Measurements from ENCODE around the gene COL1A1. TPM values are rescaled to one million over a fixed set of nuclear protein-coding genes. Genes with fewer than 3 reads are reported as not detected.

Gene COL1A1
- total and polyA plus RNA-seq, 2 of the 13 experiments (the other 11 are each of a cell fraction or from before 2014, with no cell fraction given): 0.05 TPM; not detected in 1

- TF ChIP-seq ZNF710 (CRISPR knock-in tag; IDR thresholded peaks at IDR 0.05; ENCODE audit: borderline replicate concordance) (peak; percentile 65; the same call in 1 of the 2 replicates), THAP7 (CRISPR knock-in tag; IDR thresholded peaks at IDR 0.05) (0 out of 2 replicates have a peak, but pooled peaks have one; percentile 43), ZNF580 (CRISPR knock-in tag; IDR thresholded peaks at IDR 0.05; ENCODE audit: borderline replicate concordance, low read depth) (no peak), FOXK1 (CRISPR knock-in tag; IDR thresholded peaks at IDR 0.05; ENCODE audit: borderline replicate concordance, low read depth) (no peak), CTCF (CRISPR knock-in tag; IDR thresholded peaks at IDR 0.05) (peak; percentile 95), NR2F1 (CRISPR knock-in tag; IDR thresholded peaks at IDR 0.05) (no peak), ZMYM4 (CRISPR knock-in tag; IDR thresholded peaks at IDR 0.05) (no peak), TEAD2 (CRISPR knock-in tag; IDR thresholded peaks at IDR 0.05) (no peak), FOXP1 (IDR thresholded peaks at IDR 0.05) (no peak), FOXP1 (CRISPR knock-in tag; IDR thresholded peaks at IDR 0.05) (no peak), ZNF264 (CRISPR knock-in tag; IDR thresholded peaks at IDR 0.05) (no peak), GMEB1 (CRISPR knock-in tag; IDR thresholded peaks at IDR 0.05; ENCODE audit: borderline replicate concordance) (peak; percentile 49; the same call in 1 of the 2 replicates), ZNF562 (CRISPR knock-in tag; IDR thresholded peaks at IDR 0.05; ENCODE audit: borderline replicate concordance) (no peak), ZNF530 (CRISPR knock-in tag; IDR thresholded peaks at IDR 0.05; ENCODE audit: low read depth) (no peak), ZNF180 (CRISPR knock-in tag; IDR thresholded peaks at IDR 0.05; ENCODE audit: borderline replicate concordance, low read depth) (no peak), SKIL (CRISPR knock-in tag; IDR thresholded peaks at IDR 0.05; ENCODE audit: borderline replicate concordance) (no peak), ZBTB3 (CRISPR knock-in tag; IDR thresholded peaks at IDR 0.05; ENCODE audit: borderline replicate concordance, low read depth) (no peak), PBX3 (CRISPR knock-in tag; IDR thresholded peaks at IDR 0.05; ENCODE audit: borderline replicate concordance) (no peak)
These were observed 765 bp downstream of the COL1A1 start (continued) for GRCh38 chr17:50200457-50201275.
